OCI-LY7 (cell line): Measurements from ENCODE around the gene FN1.

Experiments
- EZH2phosphoT487 ChIP-seq: fragments of 200-600 bp; sonication (generic); IDR thresholded peaks from 2 replicates; pipeline ENCODE4 v1.6.1; 2018; ENCODE audit warnings: low read depth, borderline replicate concordance, mild to moderate bottlenecking, mixed run types, antibody characterized with exemption, low read length, moderate library complexity, mixed read lengths
- TF ChIP-seq, protein P1 (sequence below): fragments of 200-600 bp; sonication (generic); conservative IDR thresholded peaks from 2 replicates; pipeline ENCODE4 v1.5.1; 2014; ENCODE audit warnings: mild to moderate bottlenecking, antibody characterized with exemption, low read length, moderate library complexity, mixed read lengths

DNA sequence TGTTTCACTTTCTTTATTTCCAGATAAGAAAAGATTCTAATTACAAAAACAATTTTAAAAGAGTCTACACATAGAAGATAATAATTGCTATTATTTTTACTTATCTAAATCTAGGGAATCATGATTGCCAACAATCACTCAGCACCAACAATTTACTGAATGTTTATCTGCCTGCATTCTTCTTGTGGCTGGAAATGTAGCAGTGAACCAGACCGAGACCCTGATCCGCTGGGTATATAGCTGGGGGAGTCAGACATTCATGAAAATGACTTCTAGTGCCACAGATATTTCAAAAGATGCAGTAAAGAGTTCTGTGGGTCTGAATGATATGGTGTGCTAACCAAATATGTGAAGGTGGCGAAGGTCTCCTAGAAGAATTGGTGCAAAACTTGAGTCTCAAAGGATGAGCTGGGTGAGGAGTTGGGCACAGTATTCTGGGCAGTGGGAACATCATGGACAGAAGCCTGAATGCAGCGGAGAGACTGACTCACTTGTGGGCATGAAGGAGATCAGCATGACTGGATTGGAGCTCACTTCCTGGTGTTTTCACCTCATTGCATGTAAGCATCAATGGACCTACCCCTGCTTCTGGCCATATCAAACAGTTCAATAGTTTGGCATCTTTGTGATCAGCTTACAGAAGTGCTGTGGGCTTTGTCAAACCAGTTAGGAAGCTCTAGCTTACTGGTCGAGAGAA lies 26.1 kb upstream of the FN1 start:
- TF ChIP-seq, protein P1, sequence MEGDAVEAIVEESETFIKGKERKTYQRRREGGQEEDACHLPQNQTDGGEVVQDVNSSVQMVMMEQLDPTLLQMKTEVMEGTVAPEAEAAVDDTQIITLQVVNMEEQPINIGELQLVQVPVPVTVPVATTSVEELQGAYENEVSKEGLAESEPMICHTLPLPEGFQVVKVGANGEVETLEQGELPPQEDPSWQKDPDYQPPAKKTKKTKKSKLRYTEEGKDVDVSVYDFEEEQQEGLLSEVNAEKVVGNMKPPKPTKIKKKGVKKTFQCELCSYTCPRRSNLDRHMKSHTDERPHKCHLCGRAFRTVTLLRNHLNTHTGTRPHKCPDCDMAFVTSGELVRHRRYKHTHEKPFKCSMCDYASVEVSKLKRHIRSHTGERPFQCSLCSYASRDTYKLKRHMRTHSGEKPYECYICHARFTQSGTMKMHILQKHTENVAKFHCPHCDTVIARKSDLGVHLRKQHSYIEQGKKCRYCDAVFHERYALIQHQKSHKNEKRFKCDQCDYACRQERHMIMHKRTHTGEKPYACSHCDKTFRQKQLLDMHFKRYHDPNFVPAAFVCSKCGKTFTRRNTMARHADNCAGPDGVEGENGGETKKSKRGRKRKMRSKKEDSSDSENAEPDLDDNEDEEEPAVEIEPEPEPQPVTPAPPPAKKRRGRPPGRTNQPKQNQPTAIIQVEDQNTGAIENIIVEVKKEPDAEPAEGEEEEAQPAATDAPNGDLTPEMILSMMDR = no peak
- TF ChIP-seq EZH2phosphoT487 = no peak
